ENCODE results near the gene KRAS. TPM values are rescaled to one million over a fixed set of nuclear protein-coding genes. Genes with fewer than 3 reads are reported as not detected.

KRAS gene
- total RNA-seq, 1 experiment from 2014 or later: 40.0 TPM

GRCh38 chr12:25264114-25264513 is 13.4 kb upstream of the KRAS start:
- no peak for DNase-seq
- CTCF ChIA-PET: no interaction called here
- TF ChIP-seq EZH2 (IDR thresholded peaks at IDR 0.05; ENCODE audit: low read depth): no peak
- TF ChIP-seq CTCF (conservative IDR thresholded peaks at IDR 0.05): no peak

GRCh38 chr12:25263594-25263993 is 12.9 kb upstream of the KRAS start:
- TF ChIP-seq EZH2 (IDR thresholded peaks at IDR 0.05; ENCODE audit: low read depth) (no peak), CTCF (conservative IDR thresholded peaks at IDR 0.05) (no peak)
- no peaks in the 10 kb centered on the region for H3K9me2 ChIP-seq (ENCODE audit: insufficient read depth)
- H3K27ac ChIP-seq: no peak overlapping the region
- BruUV-seq (replicated peaks): no TSS peak
- no peak overlapping the region for H3K4me2 ChIP-seq
- no peaks in the 10 kb centered on the region for H3K4me1 ChIP-seq (replicated peaks; ENCODE audit: insufficient read depth)
- H3K4me3 ChIP-seq: no peak overlapping the region
- H3K36me3 ChIP-seq (ENCODE audit: low read depth): no peaks in the 10 kb centered on the region
- no peaks in the 10 kb centered on the region for H3F3A ChIP-seq (ENCODE audit: insufficient read depth, low read depth)
- no peaks in the 10 kb centered on the region for H3K9me3 ChIP-seq (ENCODE audit: insufficient read depth, low read depth)
- H4K20me1 ChIP-seq (ENCODE audit: insufficient read depth): no peaks in the 10 kb centered on the region
- H3K79me2 ChIP-seq (ENCODE audit: low read depth): no peaks in the 10 kb centered on the region
- H3K27me3 ChIP-seq (ENCODE audit: insufficient read depth, low read depth): no peaks in the 10 kb centered on the region
- no peak for DNase-seq
- ChIA-PET CTCF (no interaction called here), POLR2A (ENCODE audit: unreplicated experiment) (interaction anchor here (0.5 kb wide), 1 partner anchor 1636 kb away, joined by 3 read pairs; no protein-coding TSS in a partner anchor)
- intact Hi-C loops (cut with micrococcal nuclease; ENCODE audit: unreplicated experiment): no loop called here
- H2AFZ ChIP-seq: no peak overlapping the region

More at GRCh38 chr12:25264114-25264513, 13.4 kb upstream of the KRAS start:
- no peaks in the 10 kb centered on the region for H3K36me3 ChIP-seq (ENCODE audit: low read depth)
- H3K4me1 ChIP-seq (replicated peaks; ENCODE audit: insufficient read depth): no peaks in the 10 kb centered on the region
- H4K20me1 ChIP-seq (ENCODE audit: insufficient read depth): no peaks in the 10 kb centered on the region
- H3K79me2 ChIP-seq (ENCODE audit: low read depth): no peaks in the 10 kb centered on the region
- H3K4me2 ChIP-seq: no peak overlapping the region
- intact Hi-C loops (cut with micrococcal nuclease; ENCODE audit: unreplicated experiment): no loop called here
- no peaks in the 10 kb centered on the region for H3K9me2 ChIP-seq (ENCODE audit: insufficient read depth)
- POLR2A ChIA-PET (ENCODE audit: unreplicated experiment): interaction anchor here (0.5 kb wide), 1 partner anchor 1635 kb away, joined by 3 read pairs; no protein-coding TSS in a partner anchor
- H3K27me3 ChIP-seq (ENCODE audit: insufficient read depth, low read depth): no peaks in the 10 kb centered on the region
- no peak overlapping the region for H2AFZ ChIP-seq
- BruUV-seq (replicated peaks): no TSS peak
- H3K9me3 ChIP-seq (ENCODE audit: insufficient read depth, low read depth): no peaks in the 10 kb centered on the region
- H3F3A ChIP-seq (ENCODE audit: insufficient read depth, low read depth): no peaks in the 10 kb centered on the region
- H3K4me3 ChIP-seq: no peak overlapping the region
- H3K27ac ChIP-seq: no peak overlapping the region

- Histone ChIP-seq H3K36me3 (ENCODE audit: low read depth) (no peaks in the 10 kb centered on the region), H4K20me1 (ENCODE audit: insufficient read depth) (no peaks in the 10 kb centered on the region), H3K27ac (no peak overlapping the region), H3K9me3 (ENCODE audit: insufficient read depth, low read depth) (no peaks in the 10 kb centered on the region), H3K79me2 (ENCODE audit: low read depth) (no peaks in the 10 kb centered on the region), H3K4me3 (no peak overlapping the region), H2AFZ (no peak overlapping the region), H3K4me1 (replicated peaks; ENCODE audit: insufficient read depth) (no peaks in the 10 kb centered on the region), H3F3A (ENCODE audit: insufficient read depth, low read depth) (no peaks in the 10 kb centered on the region), H3K4me2 (no peak overlapping the region), H3K27me3 (ENCODE audit: insufficient read depth, low read depth) (no peaks in the 10 kb centered on the region), H3K9me2 (ENCODE audit: insufficient read depth) (no peaks in the 10 kb centered on the region)
- DNase-seq: no peak
- TF ChIP-seq CTCF (conservative IDR thresholded peaks at IDR 0.05) (no peak), EZH2 (IDR thresholded peaks at IDR 0.05; ENCODE audit: low read depth) (no peak)
- ChIA-PET POLR2A (ENCODE audit: unreplicated experiment) (no interaction called here), CTCF (no interaction called here)
- no TSS peak for BruUV-seq (replicated peaks)
- intact Hi-C loops (cut with micrococcal nuclease; ENCODE audit: unreplicated experiment): no loop called here
Observed at GRCh38 chr12:25262389-25263074, 11.8 kb upstream of the KRAS start.

Measured in PC-9 (cell line).